ENCODE measurements around the gene CALML3.
"Not testable (repeated sequence)": the region's sequence is repeated elsewhere in the genome, so short reads cannot be mapped to it uniquely, and the experiment has no call there.

DNA sequence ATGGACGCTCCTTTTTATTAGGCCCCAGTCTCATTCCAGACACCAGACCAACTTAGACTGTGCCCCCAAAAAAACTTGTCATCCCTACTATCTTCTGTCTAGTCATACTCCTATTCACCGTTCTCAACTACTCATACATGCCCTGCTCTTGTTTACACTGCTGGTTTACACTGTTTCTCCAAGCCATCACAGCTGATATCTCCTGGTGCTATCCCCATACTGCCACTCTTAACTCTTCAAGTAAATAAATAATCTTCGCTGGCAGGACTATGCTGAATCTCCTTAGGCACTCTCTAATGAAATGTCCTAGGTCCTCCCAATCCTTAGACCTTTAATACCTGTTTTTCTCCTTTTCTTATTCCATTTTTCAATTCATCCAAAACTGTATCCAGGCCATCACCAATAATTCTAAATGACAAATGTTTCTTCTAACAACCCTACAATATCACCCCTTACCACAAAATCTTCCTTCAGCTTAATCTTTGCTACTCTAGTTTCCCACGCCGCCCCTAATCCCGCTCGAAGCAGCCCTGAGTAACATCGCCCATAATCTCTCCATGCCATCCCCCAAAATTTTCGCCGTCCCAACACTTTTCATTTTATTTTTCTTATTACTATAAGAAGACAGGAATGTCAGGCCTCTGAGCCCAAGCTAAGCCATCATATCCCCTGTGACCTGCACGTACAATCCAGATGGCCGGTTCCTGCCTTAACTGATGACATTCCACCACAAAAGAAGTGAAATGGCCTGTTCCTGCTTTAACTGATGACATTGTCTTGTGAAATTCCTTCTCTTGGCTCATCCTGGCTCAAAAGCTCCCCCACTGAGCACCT, 48.6 kb upstream of the CALML3 start:
- TF ChIP-seq CTCF (conservative IDR thresholded peaks at IDR 0.05; ENCODE audit: low read length); EZH2phosphoT487 (IDR thresholded peaks at IDR 0.05; ENCODE audit: borderline replicate concordance, low read depth, low read length): not testable (repeated sequence)
